AG09319 (cell line): ENCODE measurements around the gene MYO18B.

Source experiments
- DNase-seq: peaks from one replicate; pipeline ENCODE4 v3.0.0-alpha.2; 2010; ENCODE audit warnings: low read depth; ENCODE audit errors: extremely low read depth
- CTCF ChIP-seq: IDR thresholded peaks from 2 replicates; pipeline ENCODE4 v1.5.1; 2011; ENCODE audit warnings: low read depth, mild to moderate bottlenecking, inconsistent platforms, low read length, moderate library complexity

The MYO18B gene

GRCh38 chr22:25956801-25957200, 214.8 kb downstream of the MYO18B start:
- no peak for TF ChIP-seq CTCF

GRCh38 chr22:25959818-25960774, 218.1 kb downstream of the MYO18B start:
- TF ChIP-seq CTCF, result no peak
- no peak for DNase-seq

More at GRCh38 chr22:25956801-25957200, 214.8 kb downstream of the MYO18B start:
- no peak for DNase-seq

GRCh38 chr22:25961699-25962098, 219.7 kb downstream of the MYO18B start:
- TF ChIP-seq CTCF, result no peak
- no peak for DNase-seq

- TF ChIP-seq CTCF, result no peak
- no peak for DNase-seq
Measured at GRCh38 chr22:25962711-25963110, 220.7 kb downstream of the MYO18B start.

- DNase-seq, result no peak
- no peak for TF ChIP-seq CTCF
Measured at GRCh38 chr22:25964961-25965730, 223.2 kb downstream of the MYO18B start.

- DNase-seq, result no peak
- TF ChIP-seq CTCF, result no peak
Measured at GRCh38 chr22:25966448-25966913, 224.5 kb downstream of the MYO18B start.

- no peak for TF ChIP-seq CTCF
- no peak for DNase-seq
Measured at GRCh38 chr22:25969286-25969685, 227.3 kb downstream of the MYO18B start.
